HepG2 (cell line): ENCODE results near the gene ZNF84. TPM values are rescaled to one million over a fixed set of nuclear protein-coding genes. Genes with fewer than 3 reads are reported as not detected.

Experiments used
- CBX2 ChIP-seq, 2 experiments: fragments of 200-600 bp in 1 of 2; sonication (generic); formaldehyde crosslinking in 1 of 2; IDR thresholded peaks; 2 replicates each; pipeline versions ENCODE4 v1.7.0 to v1.8.1; 2018 to 2022; ENCODE audit warnings: low read depth in 2 of 2, low read length in 1 of 2, mild to moderate bottlenecking in 1 of 2, missing genetic modification reagents in 1 of 2
- GFI1 ChIP-seq: sonication (generic); formaldehyde crosslinking; IDR thresholded peaks from 2 replicates; pipeline ENCODE4 v1.5.0; 2020; ENCODE audit warnings: missing genetic modification reagents, mild to moderate bottlenecking, borderline replicate concordance
- ZBTB21 ChIP-seq: sonication (generic); formaldehyde crosslinking; IDR thresholded peaks from 2 replicates; pipeline ENCODE4 v1.4.0; 2020; ENCODE audit warnings: missing genetic modification reagents
- ZC3H13 ChIP-seq: sonication (generic); formaldehyde crosslinking; IDR thresholded peaks from 2 replicates; pipeline ENCODE4 v1.8.1; 2023; ENCODE audit warnings: mild to moderate bottlenecking, missing genetic modification reagents, moderate library complexity
- ZFP90 ChIP-seq: sonication (generic); formaldehyde crosslinking; IDR thresholded peaks from 2 replicates; pipeline ENCODE4 v1.8.0; 2022; ENCODE audit warnings: missing genetic modification reagents, mild to moderate bottlenecking, inconsistent platforms, borderline replicate concordance
- ZNF546 ChIP-seq: sonication (generic); formaldehyde crosslinking; conservative IDR thresholded peaks from 2 replicates; pipeline ENCODE4 v1.8.1; 2023; ENCODE audit warnings: mild to moderate bottlenecking, missing genetic modification reagents
- ZNF674 ChIP-seq: sonication (generic); formaldehyde crosslinking; IDR thresholded peaks from 2 replicates; pipeline ENCODE4 v1.5.0; 2020; ENCODE audit warnings: low read depth, mild to moderate bottlenecking, missing genetic modification reagents
- ZNF776 ChIP-seq: sonication (generic); formaldehyde crosslinking; IDR thresholded peaks from 2 replicates; pipeline ENCODE4 v1.4.0; 2020; ENCODE audit warnings: mild to moderate bottlenecking, missing genetic modification reagents
- polyA plus RNA-seq, 8 experiments: library from polyadenylated mRNA; depleted of rRNA in 3 of 8; stranded (reverse) in 7 of 8; unstranded in 1 of 8; fragments of >200 nt; fragmentation: Illumina TruSeq in 4 of 8; extraction: Trizol in 4 of 8; gene quantifications; 2 replicates each; pipeline versions ENCODE4 v1.2.1 to v1.2.3, GENCODE V29; 2011 to 2016; ENCODE audit warnings: low read depth in 4 of 8, missing spikeins in 1 of 8, mixed read lengths in 1 of 8; ENCODE audit not compliant: insufficient read depth in 1 of 8
- total RNA-seq, 5 experiments: library from RNA; depleted of rRNA; stranded (reverse); fragments of >200 nt; fragmentation: Illumina TruSeq; extraction: Trizol; gene quantifications; 2 replicates each; pipeline ENCODE4 v1.2.3, GENCODE V29; 2016; ENCODE audit warnings: low read depth in 1 of 5
- TF ChIP-seq, protein P1 (sequence below): sonication (generic); formaldehyde crosslinking; IDR thresholded peaks from 2 replicates; pipeline ENCODE4 v1.4.0; 2020; ENCODE audit warnings: missing genetic modification reagents
- TF ChIP-seq, protein P2 (sequence below): sonication (generic); formaldehyde crosslinking; IDR thresholded peaks from 2 replicates; pipeline ENCODE4 v1.8.0; 2022; ENCODE audit warnings: mild to moderate bottlenecking, missing genetic modification reagents
- TF ChIP-seq, protein P3 (sequence below): sonication (generic); formaldehyde crosslinking; IDR thresholded peaks from 2 replicates; pipeline ENCODE4 v1.4.0; 2020; ENCODE audit warnings: missing genetic modification reagents
- TF ChIP-seq, protein P4 (sequence below): sonication (generic); formaldehyde crosslinking; IDR thresholded peaks from 2 replicates; pipeline ENCODE4 v1.4.0; 2020; ENCODE audit warnings: missing genetic modification reagents

The ZNF84 gene
- total and polyA plus RNA-seq, 2 of the 13 experiments (the other 11 are each of a cell fraction or from before 2014, with no cell fraction given), result 15.5 to 21.8 TPM

DNA sequence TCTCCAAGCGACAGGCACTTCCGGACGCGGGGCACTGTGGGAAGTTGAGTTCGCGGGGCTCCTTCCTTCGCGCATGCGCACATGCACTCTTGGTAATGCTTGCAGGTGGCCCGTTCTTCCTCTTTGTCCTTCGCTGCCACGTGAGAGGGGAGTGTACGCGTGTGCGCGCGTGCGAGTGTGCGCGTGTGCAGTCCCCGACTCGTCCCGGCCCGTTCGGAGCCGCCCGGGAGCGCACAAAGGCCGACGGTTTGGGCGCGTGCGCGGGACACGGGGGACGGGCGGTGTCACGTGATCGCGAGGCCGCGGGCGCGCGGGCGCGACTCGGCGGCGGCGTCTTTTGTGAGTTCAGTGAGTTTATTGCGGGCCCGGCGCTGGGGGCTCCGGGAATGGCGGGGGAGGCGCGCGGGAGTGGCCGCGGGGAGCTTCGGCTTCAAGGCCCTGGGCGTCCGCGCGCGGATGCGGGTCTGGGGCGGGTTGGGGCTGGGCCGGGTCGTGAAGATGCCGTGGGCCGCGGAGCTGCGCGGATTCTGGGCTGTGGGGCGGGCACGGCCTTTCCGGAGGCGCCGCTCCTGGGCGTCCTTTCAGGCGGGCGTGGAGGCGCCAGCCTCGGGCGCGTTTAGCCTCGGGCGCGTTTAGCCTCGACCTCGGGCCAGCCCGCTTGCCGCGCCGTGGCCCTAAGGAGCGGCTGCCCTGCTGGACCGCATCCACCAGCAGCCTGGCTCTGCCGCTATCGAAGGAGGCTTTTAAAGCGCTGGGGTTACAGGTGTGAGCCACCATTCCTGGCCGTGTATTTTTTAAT lies at the start of gene ZNF84 (continued):
- TF ChIP-seq, protein P1, sequence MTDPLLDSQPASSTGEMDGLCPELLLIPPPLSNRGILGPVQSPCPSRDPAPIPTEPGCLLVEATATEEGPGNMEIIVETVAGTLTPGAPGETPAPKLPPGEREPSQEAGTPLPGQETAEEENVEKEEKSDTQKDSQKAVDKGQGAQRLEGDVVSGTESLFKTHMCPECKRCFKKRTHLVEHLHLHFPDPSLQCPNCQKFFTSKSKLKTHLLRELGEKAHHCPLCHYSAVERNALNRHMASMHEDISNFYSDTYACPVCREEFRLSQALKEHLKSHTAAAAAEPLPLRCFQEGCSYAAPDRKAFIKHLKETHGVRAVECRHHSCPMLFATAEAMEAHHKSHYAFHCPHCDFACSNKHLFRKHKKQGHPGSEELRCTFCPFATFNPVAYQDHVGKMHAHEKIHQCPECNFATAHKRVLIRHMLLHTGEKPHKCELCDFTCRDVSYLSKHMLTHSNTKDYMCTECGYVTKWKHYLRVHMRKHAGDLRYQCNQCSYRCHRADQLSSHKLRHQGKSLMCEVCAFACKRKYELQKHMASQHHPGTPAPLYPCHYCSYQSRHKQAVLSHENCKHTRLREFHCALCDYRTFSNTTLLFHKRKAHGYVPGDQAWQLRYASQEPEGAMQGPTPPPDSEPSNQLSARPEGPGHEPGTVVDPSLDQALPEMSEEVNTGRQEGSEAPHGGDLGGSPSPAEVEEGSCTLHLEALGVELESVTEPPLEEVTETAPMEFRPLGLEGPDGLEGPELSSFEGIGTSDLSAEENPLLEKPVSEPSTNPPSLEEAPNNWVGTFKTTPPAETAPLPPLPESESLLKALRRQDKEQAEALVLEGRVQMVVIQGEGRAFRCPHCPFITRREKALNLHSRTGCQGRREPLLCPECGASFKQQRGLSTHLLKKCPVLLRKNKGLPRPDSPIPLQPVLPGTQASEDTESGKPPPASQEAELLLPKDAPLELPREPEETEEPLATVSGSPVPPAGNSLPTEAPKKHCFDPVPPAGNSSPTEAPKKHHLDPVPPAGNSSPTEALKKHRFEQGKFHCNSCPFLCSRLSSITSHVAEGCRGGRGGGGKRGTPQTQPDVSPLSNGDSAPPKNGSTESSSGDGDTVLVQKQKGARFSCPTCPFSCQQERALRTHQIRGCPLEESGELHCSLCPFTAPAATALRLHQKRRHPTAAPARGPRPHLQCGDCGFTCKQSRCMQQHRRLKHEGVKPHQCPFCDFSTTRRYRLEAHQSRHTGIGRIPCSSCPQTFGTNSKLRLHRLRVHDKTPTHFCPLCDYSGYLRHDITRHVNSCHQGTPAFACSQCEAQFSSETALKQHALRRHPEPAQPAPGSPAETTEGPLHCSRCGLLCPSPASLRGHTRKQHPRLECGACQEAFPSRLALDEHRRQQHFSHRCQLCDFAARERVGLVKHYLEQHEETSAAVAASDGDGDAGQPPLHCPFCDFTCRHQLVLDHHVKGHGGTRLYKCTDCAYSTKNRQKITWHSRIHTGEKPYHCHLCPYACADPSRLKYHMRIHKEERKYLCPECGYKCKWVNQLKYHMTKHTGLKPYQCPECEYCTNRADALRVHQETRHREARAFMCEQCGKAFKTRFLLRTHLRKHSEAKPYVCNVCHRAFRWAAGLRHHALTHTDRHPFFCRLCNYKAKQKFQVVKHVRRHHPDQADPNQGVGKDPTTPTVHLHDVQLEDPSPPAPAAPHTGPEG (CRISPR knock-in tag), result no peak; the same call in 1 of the 2 replicates
- TF ChIP-seq ZC3H13 (CRISPR knock-in tag) (peak; percentile 87), GFI1 (CRISPR knock-in tag) (no peak; the same call in 1 of the 2 replicates), ZNF776 (CRISPR knock-in tag) (peak; percentile 73; the same call in 1 of the 2 replicates), ZBTB21 (CRISPR knock-in tag) (no peak), ZNF546 (CRISPR knock-in tag) (peak; percentile 94), CBX2 (IDR thresholded peaks at IDR 0.05; ENCODE audit: low read depth, low read length) (no peak), CBX2 (CRISPR knock-in tag; IDR thresholded peaks at IDR 0.05; ENCODE audit: low read depth) (no peak), ZNF674 (CRISPR knock-in tag) (0 out of 2 replicates have a peak, but pooled peaks have one; percentile 56), ZFP90 (no peak; the same call in 1 of the 2 replicates)
- TF ChIP-seq, protein P2, sequence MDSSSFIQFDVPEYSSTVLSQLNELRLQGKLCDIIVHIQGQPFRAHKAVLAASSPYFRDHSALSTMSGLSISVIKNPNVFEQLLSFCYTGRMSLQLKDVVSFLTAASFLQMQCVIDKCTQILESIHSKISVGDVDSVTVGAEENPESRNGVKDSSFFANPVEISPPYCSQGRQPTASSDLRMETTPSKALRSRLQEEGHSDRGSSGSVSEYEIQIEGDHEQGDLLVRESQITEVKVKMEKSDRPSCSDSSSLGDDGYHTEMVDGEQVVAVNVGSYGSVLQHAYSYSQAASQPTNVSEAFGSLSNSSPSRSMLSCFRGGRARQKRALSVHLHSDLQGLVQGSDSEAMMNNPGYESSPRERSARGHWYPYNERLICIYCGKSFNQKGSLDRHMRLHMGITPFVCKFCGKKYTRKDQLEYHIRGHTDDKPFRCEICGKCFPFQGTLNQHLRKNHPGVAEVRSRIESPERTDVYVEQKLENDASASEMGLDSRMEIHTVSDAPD (CRISPR knock-in tag), result no peak; the same call in 1 of the 2 replicates
- TF ChIP-seq, protein P3, sequence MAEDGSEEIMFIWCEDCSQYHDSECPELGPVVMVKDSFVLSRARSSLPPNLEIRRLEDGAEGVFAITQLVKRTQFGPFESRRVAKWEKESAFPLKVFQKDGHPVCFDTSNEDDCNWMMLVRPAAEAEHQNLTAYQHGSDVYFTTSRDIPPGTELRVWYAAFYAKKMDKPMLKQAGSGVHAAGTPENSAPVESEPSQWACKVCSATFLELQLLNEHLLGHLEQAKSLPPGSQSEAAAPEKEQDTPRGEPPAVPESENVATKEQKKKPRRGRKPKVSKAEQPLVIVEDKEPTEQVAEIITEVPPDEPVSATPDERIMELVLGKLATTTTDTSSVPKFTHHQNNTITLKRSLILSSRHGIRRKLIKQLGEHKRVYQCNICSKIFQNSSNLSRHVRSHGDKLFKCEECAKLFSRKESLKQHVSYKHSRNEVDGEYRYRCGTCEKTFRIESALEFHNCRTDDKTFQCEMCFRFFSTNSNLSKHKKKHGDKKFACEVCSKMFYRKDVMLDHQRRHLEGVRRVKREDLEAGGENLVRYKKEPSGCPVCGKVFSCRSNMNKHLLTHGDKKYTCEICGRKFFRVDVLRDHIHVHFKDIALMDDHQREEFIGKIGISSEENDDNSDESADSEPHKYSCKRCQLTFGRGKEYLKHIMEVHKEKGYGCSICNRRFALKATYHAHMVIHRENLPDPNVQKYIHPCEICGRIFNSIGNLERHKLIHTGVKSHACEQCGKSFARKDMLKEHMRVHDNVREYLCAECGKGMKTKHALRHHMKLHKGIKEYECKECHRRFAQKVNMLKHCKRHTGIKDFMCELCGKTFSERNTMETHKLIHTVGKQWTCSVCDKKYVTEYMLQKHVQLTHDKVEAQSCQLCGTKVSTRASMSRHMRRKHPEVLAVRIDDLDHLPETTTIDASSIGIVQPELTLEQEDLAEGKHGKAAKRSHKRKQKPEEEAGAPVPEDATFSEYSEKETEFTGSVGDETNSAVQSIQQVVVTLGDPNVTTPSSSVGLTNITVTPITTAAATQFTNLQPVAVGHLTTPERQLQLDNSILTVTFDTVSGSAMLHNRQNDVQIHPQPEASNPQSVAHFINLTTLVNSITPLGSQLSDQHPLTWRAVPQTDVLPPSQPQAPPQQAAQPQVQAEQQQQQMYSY (CRISPR knock-in tag), result no peak
- TF ChIP-seq, protein P4, sequence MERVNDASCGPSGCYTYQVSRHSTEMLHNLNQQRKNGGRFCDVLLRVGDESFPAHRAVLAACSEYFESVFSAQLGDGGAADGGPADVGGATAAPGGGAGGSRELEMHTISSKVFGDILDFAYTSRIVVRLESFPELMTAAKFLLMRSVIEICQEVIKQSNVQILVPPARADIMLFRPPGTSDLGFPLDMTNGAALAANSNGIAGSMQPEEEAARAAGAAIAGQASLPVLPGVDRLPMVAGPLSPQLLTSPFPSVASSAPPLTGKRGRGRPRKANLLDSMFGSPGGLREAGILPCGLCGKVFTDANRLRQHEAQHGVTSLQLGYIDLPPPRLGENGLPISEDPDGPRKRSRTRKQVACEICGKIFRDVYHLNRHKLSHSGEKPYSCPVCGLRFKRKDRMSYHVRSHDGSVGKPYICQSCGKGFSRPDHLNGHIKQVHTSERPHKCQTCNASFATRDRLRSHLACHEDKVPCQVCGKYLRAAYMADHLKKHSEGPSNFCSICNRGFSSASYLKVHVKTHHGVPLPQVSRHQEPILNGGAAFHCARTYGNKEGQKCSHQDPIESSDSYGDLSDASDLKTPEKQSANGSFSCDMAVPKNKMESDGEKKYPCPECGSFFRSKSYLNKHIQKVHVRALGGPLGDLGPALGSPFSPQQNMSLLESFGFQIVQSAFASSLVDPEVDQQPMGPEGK (CRISPR knock-in tag), result peak; percentile 57
